ENCODE data around the gene LYPD5. TPM values are rescaled to one million over a fixed set of nuclear protein-coding genes. Genes with fewer than 3 reads are reported as not detected.

The LYPD5 gene
- total RNA-seq, 1 donor: 0.72 TPM

DNA sequence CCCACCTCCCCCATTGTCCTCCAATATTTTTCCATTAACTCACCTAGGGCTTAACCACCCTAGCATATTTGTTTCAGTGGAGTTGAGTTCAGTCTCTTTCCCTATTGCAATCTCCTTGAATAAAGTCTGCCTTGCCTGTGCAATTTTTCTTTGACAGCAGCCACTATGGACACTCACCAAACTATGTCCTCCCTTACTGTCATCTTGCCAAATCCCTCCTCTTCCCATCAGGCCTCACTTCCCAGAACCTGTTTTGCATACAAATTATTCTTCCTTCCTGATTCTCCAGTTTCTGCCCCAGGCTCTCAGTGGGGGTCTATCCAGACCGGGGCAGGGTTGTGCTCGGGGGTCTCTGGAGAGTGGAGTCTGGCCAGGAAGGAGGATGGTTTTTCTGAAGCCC lies 2.2 kb upstream of the LYPD5 start:
- Histone ChIP-seq H2AFZ (ENCODE audit: low read length) (no peak overlapping the region), H4K20me1 (ENCODE audit: insufficient read depth, low read length) (no peaks in the 10 kb centered on the region), H3K36me3 (ENCODE audit: insufficient read depth, low read length) (no peaks in the 10 kb centered on the region), H3K27ac (ENCODE audit: low read depth, low read length) (no peak overlapping the region), H3K4me1 (ENCODE audit: insufficient read depth, low read length) (no peaks in the 10 kb centered on the region), H3K4me2 (ENCODE audit: insufficient read depth, low read length) (no peak overlapping the region), H3K79me2 (ENCODE audit: insufficient read depth, low read length) (no peaks in the 10 kb centered on the region), H3K9me3 (ENCODE audit: low read depth, low read length) (no peaks in the 10 kb centered on the region), H3K27me3 (ENCODE audit: insufficient read depth, low read length) (peaks cover 22% of the 10 kb centered on the region), H3K4me3 (ENCODE audit: insufficient read depth, low read length) (no peak overlapping the region)
- TF ChIP-seq, protein P1, sequence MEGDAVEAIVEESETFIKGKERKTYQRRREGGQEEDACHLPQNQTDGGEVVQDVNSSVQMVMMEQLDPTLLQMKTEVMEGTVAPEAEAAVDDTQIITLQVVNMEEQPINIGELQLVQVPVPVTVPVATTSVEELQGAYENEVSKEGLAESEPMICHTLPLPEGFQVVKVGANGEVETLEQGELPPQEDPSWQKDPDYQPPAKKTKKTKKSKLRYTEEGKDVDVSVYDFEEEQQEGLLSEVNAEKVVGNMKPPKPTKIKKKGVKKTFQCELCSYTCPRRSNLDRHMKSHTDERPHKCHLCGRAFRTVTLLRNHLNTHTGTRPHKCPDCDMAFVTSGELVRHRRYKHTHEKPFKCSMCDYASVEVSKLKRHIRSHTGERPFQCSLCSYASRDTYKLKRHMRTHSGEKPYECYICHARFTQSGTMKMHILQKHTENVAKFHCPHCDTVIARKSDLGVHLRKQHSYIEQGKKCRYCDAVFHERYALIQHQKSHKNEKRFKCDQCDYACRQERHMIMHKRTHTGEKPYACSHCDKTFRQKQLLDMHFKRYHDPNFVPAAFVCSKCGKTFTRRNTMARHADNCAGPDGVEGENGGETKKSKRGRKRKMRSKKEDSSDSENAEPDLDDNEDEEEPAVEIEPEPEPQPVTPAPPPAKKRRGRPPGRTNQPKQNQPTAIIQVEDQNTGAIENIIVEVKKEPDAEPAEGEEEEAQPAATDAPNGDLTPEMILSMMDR (IDR thresholded peaks at IDR 0.05; ENCODE audit: extremely low read depth, low read depth, low read length): no peak
- no peak for DNase-seq (ENCODE audit: insufficient read length, low spot score, missing footprints)

DNA sequence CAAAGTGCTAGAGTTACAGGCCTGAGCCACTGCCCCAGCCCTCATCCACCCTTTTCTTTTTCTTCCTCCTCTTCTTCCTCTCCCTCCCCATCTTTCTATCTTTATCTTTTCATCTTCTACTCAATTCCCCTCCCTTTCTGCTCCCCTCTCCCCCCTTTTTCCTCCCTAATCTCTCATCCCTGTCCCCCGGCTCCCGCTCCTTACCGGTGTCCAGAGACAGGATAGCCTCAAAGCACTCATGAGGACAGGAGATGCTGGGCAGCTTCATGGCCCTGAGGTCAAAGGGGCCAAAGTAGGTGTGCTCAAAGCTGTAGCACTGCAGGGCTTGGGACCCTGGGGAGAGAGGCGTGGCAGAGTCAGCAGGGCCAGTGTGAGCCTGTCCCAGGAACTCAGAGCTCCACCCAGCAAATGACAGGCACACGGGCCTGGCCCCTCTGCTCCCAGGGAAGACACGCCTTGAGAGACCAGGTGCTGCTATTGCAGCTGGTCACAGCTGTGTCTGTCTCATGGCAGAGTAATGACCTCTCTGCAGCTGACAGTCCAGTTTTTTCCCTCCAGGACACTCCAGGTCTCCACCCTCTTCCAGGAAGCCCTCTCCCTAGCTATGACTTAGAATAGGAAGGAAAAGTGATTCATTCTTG lies 2.6 kb downstream of the LYPD5 start:
- H3K9me3 ChIP-seq (ENCODE audit: low read depth, low read length): no peaks in the 10 kb centered on the region
- TF ChIP-seq, protein P1 (IDR thresholded peaks at IDR 0.05; ENCODE audit: extremely low read depth, low read depth, low read length): no peak
- no peak overlapping the region for H2AFZ ChIP-seq (ENCODE audit: low read length)
- H3K4me1 ChIP-seq (ENCODE audit: insufficient read depth, low read length): no peaks in the 10 kb centered on the region
- H3K79me2 ChIP-seq (ENCODE audit: insufficient read depth, low read length): no peaks in the 10 kb centered on the region
- H3K36me3 ChIP-seq (ENCODE audit: insufficient read depth, low read length): no peaks in the 10 kb centered on the region
- H3K4me2 ChIP-seq (ENCODE audit: insufficient read depth, low read length): no peak overlapping the region
- H3K4me3 ChIP-seq (ENCODE audit: insufficient read depth, low read length): no peak overlapping the region
- H3K27ac ChIP-seq (ENCODE audit: low read depth, low read length): no peak overlapping the region
- DNase-seq (ENCODE audit: insufficient read length, low spot score, missing footprints): no peak
- H3K27me3 ChIP-seq (ENCODE audit: insufficient read depth, low read length): peaks cover 31% of the 10 kb centered on the region
- H4K20me1 ChIP-seq (ENCODE audit: insufficient read depth, low read length): no peaks in the 10 kb centered on the region

DNA sequence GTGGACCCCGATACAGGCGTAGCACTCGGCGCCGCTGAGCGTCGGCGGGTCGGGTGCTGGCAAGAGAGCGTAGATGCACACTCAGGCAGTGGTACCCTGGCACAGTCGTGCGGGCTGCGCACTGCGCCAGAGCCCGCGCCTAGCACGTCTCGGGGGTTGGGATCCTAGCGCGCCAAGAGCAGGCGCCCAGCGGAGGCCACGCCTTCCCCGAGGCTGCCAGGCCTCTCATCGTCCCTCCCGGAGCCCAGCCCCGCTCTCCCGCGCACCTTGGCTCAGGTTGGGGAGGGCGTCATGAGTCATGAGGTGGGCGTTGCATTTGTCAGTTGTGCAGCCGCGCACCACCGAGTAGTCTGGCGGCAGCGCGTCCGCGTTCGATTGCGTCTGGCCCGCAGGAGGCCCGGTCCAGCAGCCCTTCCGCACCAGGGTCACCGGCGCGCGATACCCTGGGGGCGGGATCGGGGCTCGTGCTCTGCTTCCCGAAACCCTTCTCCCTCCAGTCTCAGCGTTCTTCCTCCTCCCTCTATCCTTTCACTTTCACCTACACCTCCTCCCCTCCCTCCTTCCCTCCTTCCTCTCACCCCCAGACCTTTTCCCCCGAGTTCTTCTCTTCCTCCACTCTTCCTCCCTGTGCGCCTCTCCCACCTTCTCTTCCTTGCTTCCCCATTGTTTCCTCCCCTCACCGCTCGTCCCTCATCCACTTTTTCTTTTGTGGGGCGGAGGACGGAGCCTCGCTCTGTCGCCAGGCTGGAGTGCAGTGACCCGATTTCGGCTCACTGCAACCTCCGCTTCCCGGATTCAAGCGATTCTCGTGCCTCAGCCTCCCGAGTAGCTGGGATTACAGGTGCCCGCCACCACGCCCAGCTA lies 3.5 kb downstream of the LYPD5 start:
- Histone ChIP-seq H3K4me2 (ENCODE audit: insufficient read depth, low read length) (peak overlapping the region; percentile 86), H3K79me2 (ENCODE audit: insufficient read depth, low read length) (no peaks in the 10 kb centered on the region), H3K27me3 (ENCODE audit: insufficient read depth, low read length) (peaks cover 35% of the 10 kb centered on the region), H2AFZ (ENCODE audit: low read length) (peak overlapping the region; percentile 77), H3K4me3 (ENCODE audit: insufficient read depth, low read length) (peak overlapping the region; percentile 69), H3K27ac (ENCODE audit: low read depth, low read length) (no peak overlapping the region), H3K9me3 (ENCODE audit: low read depth, low read length) (no peaks in the 10 kb centered on the region), H3K36me3 (ENCODE audit: insufficient read depth, low read length) (no peaks in the 10 kb centered on the region), H4K20me1 (ENCODE audit: insufficient read depth, low read length) (no peaks in the 10 kb centered on the region), H3K4me1 (ENCODE audit: insufficient read depth, low read length) (no peaks in the 10 kb centered on the region)
- TF ChIP-seq, protein P1 (IDR thresholded peaks at IDR 0.05; ENCODE audit: extremely low read depth, low read depth, low read length): no peak
- no peak for DNase-seq (ENCODE audit: insufficient read length, low spot score, missing footprints)

DNA sequence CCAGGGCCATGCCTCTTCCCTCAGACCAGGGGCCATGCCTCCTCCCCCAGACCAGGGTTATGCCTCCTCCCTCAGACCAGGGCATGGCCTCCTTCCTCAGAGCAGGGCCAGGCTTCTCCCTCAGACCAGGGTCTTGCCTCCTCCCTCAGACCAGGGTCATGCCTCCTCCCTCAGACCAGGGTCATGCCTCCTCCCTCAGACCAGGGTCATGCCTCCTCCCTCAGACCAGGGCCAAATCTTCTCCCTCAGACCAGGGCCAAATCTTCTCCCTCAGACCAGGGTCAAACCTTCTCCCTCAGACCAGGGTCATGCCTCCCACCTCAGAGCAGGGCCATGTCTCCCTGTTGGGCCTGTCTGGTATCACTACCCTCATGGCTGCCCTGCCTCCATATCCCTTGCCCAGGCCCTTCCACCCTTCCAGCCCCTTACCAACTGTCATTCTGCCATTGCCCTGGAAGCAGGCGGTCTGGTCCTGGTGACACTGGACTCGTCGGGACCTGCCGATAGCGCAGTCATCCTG lies 4.2 kb downstream of the LYPD5 start:
- Histone ChIP-seq H3K4me3 (ENCODE audit: insufficient read depth, low read length) (peak overlapping the region; percentile 69), H2AFZ (ENCODE audit: low read length) (no peak overlapping the region), H3K4me2 (ENCODE audit: insufficient read depth, low read length) (peak overlapping the region; percentile 86), H3K79me2 (ENCODE audit: insufficient read depth, low read length) (no peaks in the 10 kb centered on the region), H4K20me1 (ENCODE audit: insufficient read depth, low read length) (no peaks in the 10 kb centered on the region), H3K9me3 (ENCODE audit: low read depth, low read length) (no peaks in the 10 kb centered on the region), H3K4me1 (ENCODE audit: insufficient read depth, low read length) (no peaks in the 10 kb centered on the region), H3K27ac (ENCODE audit: low read depth, low read length) (no peak overlapping the region), H3K36me3 (ENCODE audit: insufficient read depth, low read length) (no peaks in the 10 kb centered on the region), H3K27me3 (ENCODE audit: insufficient read depth, low read length) (peaks cover 39% of the 10 kb centered on the region)
- TF ChIP-seq, protein P1 (IDR thresholded peaks at IDR 0.05; ENCODE audit: extremely low read depth, low read depth, low read length): no peak
- DNase-seq (ENCODE audit: insufficient read length, low spot score, missing footprints): no peak
